Loucy (cell line): Measurements from ENCODE around the gene IRF2BPL.

Experiments
- CTCF ChIP-seq: fragments of 200-600 bp; sonication (generic); conservative IDR thresholded peaks from 2 replicates; pipeline ENCODE4 v1.5.1; 2014; ENCODE audit warnings: mild to moderate bottlenecking, antibody characterized with exemption, low read length
- EZH2phosphoT487 ChIP-seq: fragments of 200-600 bp; IDR thresholded peaks from 2 replicates; pipeline ENCODE4 v1.6.1; 2018; ENCODE audit warnings: antibody characterized with exemption, mild to moderate bottlenecking, moderate library complexity, borderline replicate concordance

- TF ChIP-seq CTCF (no peak), EZH2phosphoT487 (no peak)
Observed at GRCh38 chr14:77002889-77003288, 25.6 kb downstream of the IRF2BPL start.
